NB4 (cell line): ENCODE measurements around the gene CLTCL1.
"Not testable (repeated sequence)": the region's sequence is repeated elsewhere in the genome, so short reads cannot be mapped to it uniquely, and the experiment has no call there.

Experiments
- DNase-seq: peaks from one replicate; pipeline ENCODE4 v3.0.0; 2010; ENCODE audit warnings: low read depth
- H3K4me3 ChIP-seq: one replicate; pipeline ENCODE4 v1.5.1; 2011; ENCODE audit warnings: mild to moderate bottlenecking, low read depth, low read length, moderate library complexity
- MYC ChIP-seq: IDR thresholded peaks from 2 replicates; pipeline ENCODE4 v1.6.1; 2011; ENCODE audit warnings: low read depth, low read length
- POLR2A ChIP-seq: IDR thresholded peaks from 2 replicates; pipeline ENCODE4 v1.6.1; 2011; ENCODE audit warnings: mild to moderate bottlenecking; ENCODE audit not compliant: insufficient read length; ENCODE audit errors: extremely low read depth
- TF ChIP-seq, protein P1 (sequence below): IDR thresholded peaks from 2 replicates; pipeline ENCODE4 v1.6.1; 2011; ENCODE audit warnings: low read depth, low read length
- TF ChIP-seq, protein P2 (sequence below): IDR thresholded peaks from one replicate; pipeline ENCODE4 v1.5.1; 2012; ENCODE audit warnings: low read depth, low read length

CLTCL1 gene

DNA sequence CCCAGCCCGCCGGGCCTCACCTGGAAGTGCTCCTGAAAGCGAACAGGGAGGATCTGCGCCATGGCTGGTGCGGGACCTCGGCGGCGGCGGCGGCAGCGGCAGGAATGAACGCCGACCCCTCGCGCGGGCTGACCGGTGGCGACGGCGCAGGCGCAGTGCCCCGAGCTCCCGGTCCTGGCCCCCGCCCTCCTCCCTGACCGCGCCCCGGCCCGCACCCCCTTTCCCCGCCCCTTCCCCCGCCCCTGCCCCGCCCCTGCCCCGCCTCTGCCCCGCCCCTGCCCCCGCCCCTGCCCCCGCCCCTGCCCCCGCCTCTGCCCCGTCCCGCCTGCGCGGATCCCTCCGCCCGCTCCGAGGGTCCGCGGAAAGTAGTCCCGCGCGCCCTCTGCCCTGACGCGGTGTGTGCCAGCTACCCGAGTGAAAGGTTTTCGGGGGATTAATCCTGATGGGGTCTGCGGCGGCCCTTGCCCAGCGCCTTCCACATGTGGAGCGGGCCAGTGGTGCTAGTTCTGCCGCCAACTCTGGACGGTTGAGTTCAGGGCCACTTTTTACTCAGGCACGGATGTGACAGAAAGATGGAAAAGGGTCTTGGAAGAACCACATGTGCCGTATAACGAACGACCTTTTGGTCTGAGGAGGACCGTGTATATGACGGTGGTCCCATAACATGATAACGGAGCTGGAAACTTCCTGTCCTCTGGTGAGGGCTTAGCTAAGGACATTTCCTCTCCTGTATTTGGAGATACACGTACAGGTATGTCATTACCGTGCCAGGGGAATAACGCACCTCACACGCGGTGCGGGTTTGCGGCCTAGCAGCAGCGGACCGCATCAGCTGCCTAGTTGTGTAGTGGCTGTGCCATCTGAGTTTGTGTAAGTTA is at the start of gene CLTCL1:
CLTCL1 (minus strand) TSS at position 140 of the 878 bp plus-strand sequence; CDS start at position 62, 78 bp downstream.
- DNase-seq, result peak; percentile 80
- H3K4me3 ChIP-seq, result peak within 1 kb of the TSS; percentile 71
- peak; percentile 16 for TF ChIP-seq POLR2A
- TF ChIP-seq, protein P1, sequence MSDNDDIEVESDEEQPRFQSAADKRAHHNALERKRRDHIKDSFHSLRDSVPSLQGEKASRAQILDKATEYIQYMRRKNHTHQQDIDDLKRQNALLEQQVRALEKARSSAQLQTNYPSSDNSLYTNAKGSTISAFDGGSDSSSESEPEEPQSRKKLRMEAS, result no peak

DNA sequence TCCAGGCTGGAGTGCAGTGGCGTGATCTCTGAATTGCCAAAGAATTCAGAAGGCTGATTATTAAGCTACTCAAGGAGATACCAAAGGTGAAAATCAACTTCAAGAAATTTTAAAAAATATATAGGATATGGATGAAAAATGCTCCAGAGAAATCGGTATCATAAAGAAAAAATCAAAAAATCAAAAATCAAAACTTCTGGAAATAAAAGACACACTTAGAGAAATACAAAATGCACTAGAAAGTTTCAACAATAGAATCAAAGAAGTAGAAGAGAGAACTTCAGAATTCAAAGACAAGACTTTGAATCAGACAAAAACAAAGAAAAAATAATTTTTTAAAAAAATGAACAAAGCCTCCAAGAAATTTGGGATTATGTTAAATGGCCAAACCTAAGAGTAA is 45.6 kb upstream of the CLTCL1 start:
- no peak overlapping the region for H3K4me3 ChIP-seq
- no peak for DNase-seq

DNA sequence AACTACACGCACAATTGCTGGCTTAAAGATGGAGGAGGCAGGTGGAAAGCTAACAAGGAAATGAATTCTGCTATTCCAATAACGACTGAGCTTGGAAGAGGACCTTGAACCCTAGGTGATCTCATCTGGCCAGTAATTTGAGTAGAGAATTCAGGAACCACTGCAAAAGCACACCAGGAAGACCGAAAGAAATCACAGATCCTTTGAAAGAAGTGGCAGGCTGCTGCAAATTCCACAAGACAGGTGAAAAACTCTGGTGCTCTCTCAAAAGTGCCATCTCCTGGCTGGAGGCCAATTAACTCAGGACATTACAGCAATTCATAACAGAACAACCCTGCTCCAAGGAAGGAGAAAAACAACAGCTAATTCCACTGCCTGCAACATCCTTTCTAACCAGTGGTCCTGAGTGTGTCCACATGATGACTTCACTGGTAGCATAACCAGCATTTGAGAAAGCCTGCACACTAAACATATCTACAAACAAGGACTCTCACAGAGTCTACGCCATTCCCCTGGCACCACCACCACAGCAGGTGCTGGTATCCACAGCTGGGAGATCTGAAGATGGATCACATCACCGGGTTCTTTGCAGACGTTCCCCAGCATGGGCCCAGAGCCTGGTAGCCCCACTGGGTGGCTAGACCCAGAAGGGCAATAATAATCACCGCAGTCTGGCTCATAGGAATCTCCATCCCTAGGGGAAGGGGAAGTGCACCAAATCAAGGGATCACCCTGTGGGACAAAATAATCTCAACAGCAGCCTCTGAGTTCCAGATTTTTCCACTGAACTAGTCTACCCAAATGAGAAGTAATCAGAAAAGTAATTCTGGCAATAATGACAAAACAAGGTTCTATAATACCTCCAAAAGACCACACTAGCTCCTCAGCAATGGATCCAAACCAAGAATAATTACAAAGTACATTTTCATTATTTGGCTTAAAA is 44.9 kb upstream of the CLTCL1 start:
- H3K4me3 ChIP-seq, result no peak overlapping the region
- TF ChIP-seq POLR2A (no peak), MYC (no peak)
- TF ChIP-seq, protein P1, result no peak
- TF ChIP-seq, protein P2, sequence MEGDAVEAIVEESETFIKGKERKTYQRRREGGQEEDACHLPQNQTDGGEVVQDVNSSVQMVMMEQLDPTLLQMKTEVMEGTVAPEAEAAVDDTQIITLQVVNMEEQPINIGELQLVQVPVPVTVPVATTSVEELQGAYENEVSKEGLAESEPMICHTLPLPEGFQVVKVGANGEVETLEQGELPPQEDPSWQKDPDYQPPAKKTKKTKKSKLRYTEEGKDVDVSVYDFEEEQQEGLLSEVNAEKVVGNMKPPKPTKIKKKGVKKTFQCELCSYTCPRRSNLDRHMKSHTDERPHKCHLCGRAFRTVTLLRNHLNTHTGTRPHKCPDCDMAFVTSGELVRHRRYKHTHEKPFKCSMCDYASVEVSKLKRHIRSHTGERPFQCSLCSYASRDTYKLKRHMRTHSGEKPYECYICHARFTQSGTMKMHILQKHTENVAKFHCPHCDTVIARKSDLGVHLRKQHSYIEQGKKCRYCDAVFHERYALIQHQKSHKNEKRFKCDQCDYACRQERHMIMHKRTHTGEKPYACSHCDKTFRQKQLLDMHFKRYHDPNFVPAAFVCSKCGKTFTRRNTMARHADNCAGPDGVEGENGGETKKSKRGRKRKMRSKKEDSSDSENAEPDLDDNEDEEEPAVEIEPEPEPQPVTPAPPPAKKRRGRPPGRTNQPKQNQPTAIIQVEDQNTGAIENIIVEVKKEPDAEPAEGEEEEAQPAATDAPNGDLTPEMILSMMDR, result no peak
- no peak for DNase-seq

More for the DNA sequence above, 45.6 kb upstream of the CLTCL1 start:
- TF ChIP-seq, protein P1, result no peak
- no peak for TF ChIP-seq POLR2A
- TF ChIP-seq MYC, result no peak

DNA sequence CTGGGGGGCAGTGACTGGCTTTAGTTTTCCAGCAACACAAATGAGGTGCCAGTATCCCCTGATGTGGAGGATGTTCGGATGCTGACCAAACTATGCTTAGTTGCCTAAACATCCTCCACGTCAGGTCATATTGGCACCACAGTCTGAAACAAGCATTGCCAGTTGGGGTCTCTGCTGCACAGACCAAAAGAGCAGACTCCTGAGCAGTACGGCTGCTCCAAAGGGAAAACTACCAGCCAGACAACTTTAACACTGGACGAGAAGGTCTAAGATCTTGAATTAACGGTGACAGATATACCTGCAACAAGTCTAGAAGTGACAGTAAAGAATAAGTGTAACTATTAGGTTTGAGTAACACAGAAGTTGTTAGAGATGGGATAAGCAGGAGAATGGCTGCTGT is 40.5 kb upstream of the CLTCL1 start:
- TF ChIP-seq, protein P1, result no peak
- no peak for TF ChIP-seq MYC
- TF ChIP-seq, protein P2, result no peak
- TF ChIP-seq POLR2A, result no peak
- no peak for DNase-seq
- H3K4me3 ChIP-seq, result no peak overlapping the region

DNA sequence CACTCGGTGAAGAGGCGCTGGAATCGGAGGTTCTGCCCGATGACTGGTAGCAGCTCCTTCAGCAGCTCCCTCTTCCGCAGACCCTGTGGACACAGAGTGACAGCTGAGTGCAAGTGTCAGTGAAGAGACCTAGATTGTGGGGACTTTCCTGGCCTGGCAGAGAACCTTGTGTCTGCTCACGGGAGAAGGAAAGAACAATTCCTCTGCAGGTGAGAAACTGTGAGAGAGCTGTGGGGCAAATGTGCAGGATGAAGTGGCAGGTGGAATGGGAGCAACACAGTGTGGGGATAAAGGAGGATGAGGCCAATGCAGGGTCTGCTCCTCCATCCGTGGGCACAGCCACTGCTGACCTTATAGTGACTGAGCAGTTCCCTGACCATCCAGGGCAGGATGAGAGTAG is 40.0 kb upstream of the CLTCL1 start:
- H3K4me3 ChIP-seq, result no peak overlapping the region
- TF ChIP-seq POLR2A (no peak), MYC (no peak)
- TF ChIP-seq, protein P2, result no peak
- TF ChIP-seq, protein P1, result no peak
- DNase-seq, result no peak

DNA sequence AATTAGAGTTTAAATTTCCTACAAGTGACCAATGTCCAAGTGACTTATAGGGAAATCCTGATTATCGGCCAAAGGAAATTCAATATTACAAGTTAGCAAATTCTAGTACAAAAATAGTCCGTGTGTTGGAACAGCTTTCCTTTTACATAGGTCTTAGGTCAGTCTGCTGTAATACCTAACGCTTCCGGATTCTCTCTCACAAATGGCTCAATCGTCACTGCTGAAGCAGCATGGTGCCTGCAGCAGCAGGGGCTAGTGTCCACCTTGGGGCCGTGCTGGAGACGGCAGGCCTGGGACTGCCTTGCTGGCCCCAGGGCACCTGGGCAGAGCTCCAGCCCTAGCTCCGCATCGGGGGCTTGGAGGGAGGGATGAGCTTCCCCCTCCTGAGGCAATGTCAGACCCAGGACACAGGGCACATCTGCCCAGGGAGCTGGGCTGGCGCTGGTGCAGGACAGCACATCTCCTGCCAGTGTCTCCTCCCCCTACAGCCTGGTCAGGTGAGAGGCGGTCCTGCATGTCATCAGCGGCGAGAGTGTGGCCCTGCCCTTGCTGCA is 39.4 kb upstream of the CLTCL1 start:
- TF ChIP-seq, protein P1, result no peak
- TF ChIP-seq MYC, result no peak
- TF ChIP-seq POLR2A, result no peak
- TF ChIP-seq, protein P2, result no peak
- H3K4me3 ChIP-seq, result no peak overlapping the region
- no peak for DNase-seq

DNA sequence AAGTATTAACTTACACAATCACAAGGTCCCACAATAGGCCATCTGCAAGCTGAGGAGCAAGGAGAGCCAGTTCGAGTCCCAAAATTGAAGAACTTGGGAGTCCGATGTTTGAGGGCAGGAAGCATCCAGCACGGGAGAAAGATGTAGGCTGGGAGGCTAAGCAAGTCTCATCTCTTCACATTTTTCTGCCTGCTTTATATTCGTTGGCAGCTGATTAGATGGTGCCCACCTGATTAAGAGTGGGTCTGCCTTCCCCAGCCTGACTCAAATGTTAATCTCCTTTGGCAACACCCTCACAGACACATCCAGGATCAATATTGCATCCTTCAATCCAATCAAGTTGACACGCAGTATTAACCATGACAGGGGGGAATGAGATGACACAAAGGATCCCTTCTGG is 38.7 kb upstream of the CLTCL1 start:
- not testable (repeated sequence) for H3K4me3 ChIP-seq, DNase-seq
